ENCODE results near the gene ERLIN1.

DNA sequence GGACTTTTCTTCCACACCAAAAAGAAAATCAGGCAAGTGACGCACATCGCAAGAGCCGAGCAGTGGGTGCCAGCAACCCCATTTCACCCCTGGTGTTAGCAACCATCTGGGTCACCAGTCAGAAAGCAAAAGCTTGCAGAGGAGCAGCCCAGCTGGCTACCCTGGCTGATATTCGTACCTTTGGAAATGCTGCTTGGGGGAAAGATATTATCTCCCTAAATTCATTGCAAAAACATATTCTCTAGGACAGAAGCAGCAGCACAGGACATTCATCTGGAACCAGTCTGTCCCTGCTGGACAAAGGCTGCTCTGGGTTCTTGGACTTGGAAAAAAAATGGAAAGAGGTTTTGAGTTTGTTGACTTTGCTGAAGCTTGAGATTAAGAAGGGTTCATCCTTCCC, 45.8 kb downstream of the ERLIN1 start:
- TF ChIP-seq, protein P1, sequence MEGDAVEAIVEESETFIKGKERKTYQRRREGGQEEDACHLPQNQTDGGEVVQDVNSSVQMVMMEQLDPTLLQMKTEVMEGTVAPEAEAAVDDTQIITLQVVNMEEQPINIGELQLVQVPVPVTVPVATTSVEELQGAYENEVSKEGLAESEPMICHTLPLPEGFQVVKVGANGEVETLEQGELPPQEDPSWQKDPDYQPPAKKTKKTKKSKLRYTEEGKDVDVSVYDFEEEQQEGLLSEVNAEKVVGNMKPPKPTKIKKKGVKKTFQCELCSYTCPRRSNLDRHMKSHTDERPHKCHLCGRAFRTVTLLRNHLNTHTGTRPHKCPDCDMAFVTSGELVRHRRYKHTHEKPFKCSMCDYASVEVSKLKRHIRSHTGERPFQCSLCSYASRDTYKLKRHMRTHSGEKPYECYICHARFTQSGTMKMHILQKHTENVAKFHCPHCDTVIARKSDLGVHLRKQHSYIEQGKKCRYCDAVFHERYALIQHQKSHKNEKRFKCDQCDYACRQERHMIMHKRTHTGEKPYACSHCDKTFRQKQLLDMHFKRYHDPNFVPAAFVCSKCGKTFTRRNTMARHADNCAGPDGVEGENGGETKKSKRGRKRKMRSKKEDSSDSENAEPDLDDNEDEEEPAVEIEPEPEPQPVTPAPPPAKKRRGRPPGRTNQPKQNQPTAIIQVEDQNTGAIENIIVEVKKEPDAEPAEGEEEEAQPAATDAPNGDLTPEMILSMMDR (IDR thresholded peaks at IDR 0.05; ENCODE audit: borderline replicate concordance, extremely low read depth, low read length, poor library complexity, severe bottlenecking): no peak
- no peak for TF ChIP-seq EZH2 (IDR thresholded peaks at IDR 0.05; ENCODE audit: borderline replicate concordance, low read depth, low read length, severe bottlenecking)

Data from DND-41 (cell line).